HG03520 (cell line): ENCODE measurements around the gene MCC.

Source experiments
- ATAC-seq: cut with Tn5 transposase; IDR thresholded peaks from one replicate; pipeline ENCODE4 v1.9.1; 2021; ENCODE audit warnings: mild to moderate bottlenecking, moderate library complexity; ENCODE audit not compliant: unreplicated experiment

MCC gene

GRCh38 chr5:113329981-113330380 is 158.3 kb downstream of the MCC start:
- no peak for ATAC-seq

- no peak for ATAC-seq
Measured at GRCh38 chr5:113325054-113325453, 163.2 kb downstream of the MCC start.

GRCh38 chr5:113321276-113321675 is 167.0 kb downstream of the MCC start:
- ATAC-seq: no peak

GRCh38 chr5:113320273-113320780 is 167.9 kb downstream of the MCC start:
- no peak for ATAC-seq

GRCh38 chr5:113319256-113320053 is 168.8 kb downstream of the MCC start:
- ATAC-seq: no peak

GRCh38 chr5:113317636-113318035 is 170.6 kb downstream of the MCC start:
- ATAC-seq: no peak

GRCh38 chr5:113311301-113311700 is 177.0 kb downstream of the MCC start:
- ATAC-seq: no peak

GRCh38 chr5:113302120-113302519 is 186.1 kb downstream of the MCC start:
- no peak for ATAC-seq

- no peak for ATAC-seq
Measured at GRCh38 chr5:113299591-113299990, 188.7 kb downstream of the MCC start.

- no peak for ATAC-seq
Measured at GRCh38 chr5:113296676-113297075, 191.6 kb downstream of the MCC start.

GRCh38 chr5:113295111-113295539 is 193.1 kb downstream of the MCC start:
- no peak for ATAC-seq

- peak; percentile 96 for ATAC-seq
Measured at GRCh38 chr5:113294311-113295110, 193.7 kb downstream of the MCC start.

GRCh38 chr5:113293975-113294310 is 194.3 kb downstream of the MCC start:
- ATAC-seq: peak; percentile 25

GRCh38 chr5:113293068-113293974 is 194.9 kb downstream of the MCC start:
- no peak for ATAC-seq

- ATAC-seq: no peak
Measured at GRCh38 chr5:113292462-113292861, 195.8 kb downstream of the MCC start.

GRCh38 chr5:113283558-113283957 is 204.7 kb downstream of the MCC start:
- ATAC-seq: no peak

GRCh38 chr5:113282472-113282871 is 205.8 kb downstream of the MCC start:
- no peak for ATAC-seq

- no peak for ATAC-seq
Measured at GRCh38 chr5:113281194-113281593, 207.1 kb downstream of the MCC start.

GRCh38 chr5:113280541-113280940 is 207.7 kb downstream of the MCC start:
- ATAC-seq: no peak

- ATAC-seq: no peak
Measured at GRCh38 chr5:113278976-113279375, 209.3 kb downstream of the MCC start.

- ATAC-seq: no peak
Measured at GRCh38 chr5:113276493-113276892, 211.8 kb downstream of the MCC start.
